HEK293T (cell line): Measurements from ENCODE around the gene PPP2R5E.
"Not testable (repeated sequence)": the region's sequence is repeated elsewhere in the genome, so short reads cannot be mapped to it uniquely, and the experiment has no call there.

Source experiments
- ARNT ChIP-seq: fragments of 450-650 bp; IDR thresholded peaks from 2 replicates; pipeline ENCODE4 v1.6.1; 2017; ENCODE audit warnings: mild to moderate bottlenecking
- BHLHE40 ChIP-seq: fragments of 450-650 bp; IDR thresholded peaks from 2 replicates; pipeline ENCODE4 v1.6.1; 2016; ENCODE audit warnings: mild to moderate bottlenecking, moderate library complexity, borderline replicate concordance
- CTBP1 ChIP-seq: fragments of 450-650 bp; IDR thresholded peaks from 2 replicates; pipeline ENCODE4 v1.6.1; 2016; ENCODE audit warnings: borderline replicate concordance
- ELF4 ChIP-seq: fragments of 450-650 bp; IDR thresholded peaks from 2 replicates; pipeline ENCODE4 v1.6.1; 2017; ENCODE audit warnings: antibody characterized with exemption
- FOXA1 ChIP-seq: fragments of 450-650 bp; IDR thresholded peaks from 2 replicates; pipeline ENCODE4 v1.6.1; 2016; ENCODE audit warnings: mild to moderate bottlenecking
- FOXK2 ChIP-seq: fragments of 450-650 bp; IDR thresholded peaks from 2 replicates; pipeline ENCODE4 v1.6.1; 2016; ENCODE audit warnings: mild to moderate bottlenecking
- FOXM1 ChIP-seq: fragments of 450-650 bp; IDR thresholded peaks from 2 replicates; pipeline ENCODE4 v1.6.1; 2017; ENCODE audit warnings: mild to moderate bottlenecking, borderline replicate concordance
- L3MBTL2 ChIP-seq: fragments of 450-650 bp; conservative IDR thresholded peaks from 2 replicates; pipeline ENCODE4 v1.6.1; 2016; ENCODE audit warnings: mild to moderate bottlenecking
- NFRKB ChIP-seq: fragments of 450-650 bp; IDR thresholded peaks from 2 replicates; pipeline ENCODE4 v1.6.1; 2016; ENCODE audit warnings: mild to moderate bottlenecking, moderate library complexity
- SP1 ChIP-seq: fragments of 450-650 bp; IDR thresholded peaks from 2 replicates; pipeline ENCODE4 v1.6.1; 2017
- SUZ12 ChIP-seq: fragments of 450-650 bp; IDR thresholded peaks from 2 replicates; pipeline ENCODE4 v1.6.1; 2016; ENCODE audit warnings: mild to moderate bottlenecking
- TARDBP ChIP-seq: fragments of 450-650 bp; IDR thresholded peaks from 2 replicates; pipeline ENCODE4 v1.6.1; 2016

GRCh38 chr14:63371613-63372012 lies 171.6 kb downstream of the PPP2R5E start:
- TF ChIP-seq FOXM1, SP1, SUZ12, ARNT, CTBP1, FOXK2, TARDBP, FOXA1, ELF4, BHLHE40, L3MBTL2, NFRKB: not testable (repeated sequence)
